ENCODE results near the gene ABCB4.

DNA sequence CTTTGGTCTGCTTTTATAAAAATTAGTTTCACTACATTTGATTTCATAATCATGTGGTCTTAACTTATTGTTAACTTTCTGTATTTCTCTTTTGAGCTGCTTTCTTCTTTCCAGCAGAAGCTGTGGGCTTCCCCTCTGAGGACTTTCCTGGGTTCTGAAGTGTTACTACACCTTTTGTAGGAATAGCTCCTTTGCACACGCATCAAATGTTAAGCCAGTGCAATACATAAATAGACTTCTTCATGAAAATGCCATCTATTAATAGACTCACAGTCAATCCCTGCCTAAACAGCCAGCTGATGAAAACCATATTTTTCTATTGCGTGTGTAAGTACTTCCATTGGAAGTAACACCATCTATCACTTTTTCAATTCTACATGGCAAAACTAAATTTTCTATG is 1.5 kb downstream of the ABCB4 start:
- TF ChIP-seq, protein P1, sequence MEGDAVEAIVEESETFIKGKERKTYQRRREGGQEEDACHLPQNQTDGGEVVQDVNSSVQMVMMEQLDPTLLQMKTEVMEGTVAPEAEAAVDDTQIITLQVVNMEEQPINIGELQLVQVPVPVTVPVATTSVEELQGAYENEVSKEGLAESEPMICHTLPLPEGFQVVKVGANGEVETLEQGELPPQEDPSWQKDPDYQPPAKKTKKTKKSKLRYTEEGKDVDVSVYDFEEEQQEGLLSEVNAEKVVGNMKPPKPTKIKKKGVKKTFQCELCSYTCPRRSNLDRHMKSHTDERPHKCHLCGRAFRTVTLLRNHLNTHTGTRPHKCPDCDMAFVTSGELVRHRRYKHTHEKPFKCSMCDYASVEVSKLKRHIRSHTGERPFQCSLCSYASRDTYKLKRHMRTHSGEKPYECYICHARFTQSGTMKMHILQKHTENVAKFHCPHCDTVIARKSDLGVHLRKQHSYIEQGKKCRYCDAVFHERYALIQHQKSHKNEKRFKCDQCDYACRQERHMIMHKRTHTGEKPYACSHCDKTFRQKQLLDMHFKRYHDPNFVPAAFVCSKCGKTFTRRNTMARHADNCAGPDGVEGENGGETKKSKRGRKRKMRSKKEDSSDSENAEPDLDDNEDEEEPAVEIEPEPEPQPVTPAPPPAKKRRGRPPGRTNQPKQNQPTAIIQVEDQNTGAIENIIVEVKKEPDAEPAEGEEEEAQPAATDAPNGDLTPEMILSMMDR (IDR thresholded peaks at IDR 0.05): no peak
- no peak for TF ChIP-seq POLR2A (IDR thresholded peaks at IDR 0.05)
